CD4-positive, alpha-beta T cell treated with Interleukin-15 for 4 hours (primary cell): ENCODE results near the gene ZBTB20.
"Not testable (repeated sequence)": the region's sequence is repeated elsewhere in the genome, so short reads cannot be mapped to it uniquely, and the experiment has no call there.

Experiments used
- DNase-seq: peaks from one replicate; pipeline ENCODE4 v3.0.0-alpha.2; 2020; ENCODE audit warnings: low spot score

The ZBTB20 gene

GRCh38 chr3:115146418-115147328, at the start of gene ZBTB20:
Gene ZBTB20, minus strand, starts transcription at chr3:115147288.
- DNase-seq = peak; percentile 65

GRCh38 chr3:115194476-115194875, 47.4 kb upstream of the ZBTB20 start:
- DNase-seq = no peak

DNA sequence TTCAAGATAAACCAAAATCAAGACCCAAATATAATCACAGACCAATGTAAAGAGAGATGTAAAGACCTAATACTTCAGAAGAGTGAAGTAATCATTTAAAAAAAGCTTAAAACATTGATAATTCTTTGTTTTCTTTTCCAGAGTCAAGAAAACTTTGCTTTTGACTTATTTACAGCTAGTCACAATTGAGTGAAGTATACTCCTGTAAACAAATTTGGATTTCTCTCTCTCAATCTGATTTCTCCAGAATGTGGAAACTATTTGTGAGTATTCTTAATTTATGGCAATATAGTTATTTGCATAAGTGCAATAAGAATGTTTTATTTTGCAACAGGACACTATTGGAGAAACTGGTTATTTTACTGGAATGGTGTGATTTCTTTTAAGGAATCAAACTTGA, 43.7 kb upstream of the ZBTB20 start:
- no peak for DNase-seq

DNA sequence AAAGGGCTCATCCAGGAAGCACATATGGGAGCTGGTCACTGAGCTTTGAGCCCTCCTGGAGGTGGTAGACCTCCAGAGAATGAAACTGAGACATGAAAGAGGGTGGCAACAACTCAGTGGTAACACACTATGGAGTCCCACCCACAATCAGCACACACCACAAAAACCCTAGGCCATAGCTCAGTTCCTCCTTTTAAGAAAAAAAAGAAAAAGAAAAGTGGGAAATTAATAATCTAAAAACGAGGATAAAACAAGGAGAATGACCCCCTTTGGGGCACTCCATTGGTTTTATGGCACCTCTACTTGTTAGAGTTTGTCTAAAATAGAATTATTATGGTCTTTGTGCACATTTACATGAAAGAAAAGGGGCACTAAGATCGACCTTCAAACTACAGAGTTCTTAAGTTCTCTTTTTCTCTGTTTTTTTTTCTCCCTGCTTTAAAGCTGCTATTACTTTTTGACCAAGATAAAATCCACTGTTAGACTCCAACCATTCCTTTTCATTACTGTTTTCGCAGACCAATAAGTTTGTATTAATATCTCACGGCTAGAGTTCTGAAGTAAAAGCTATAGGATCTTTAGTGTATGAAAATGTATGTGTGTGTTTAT, 40.2 kb upstream of the ZBTB20 start:
- no peak for DNase-seq

DNA sequence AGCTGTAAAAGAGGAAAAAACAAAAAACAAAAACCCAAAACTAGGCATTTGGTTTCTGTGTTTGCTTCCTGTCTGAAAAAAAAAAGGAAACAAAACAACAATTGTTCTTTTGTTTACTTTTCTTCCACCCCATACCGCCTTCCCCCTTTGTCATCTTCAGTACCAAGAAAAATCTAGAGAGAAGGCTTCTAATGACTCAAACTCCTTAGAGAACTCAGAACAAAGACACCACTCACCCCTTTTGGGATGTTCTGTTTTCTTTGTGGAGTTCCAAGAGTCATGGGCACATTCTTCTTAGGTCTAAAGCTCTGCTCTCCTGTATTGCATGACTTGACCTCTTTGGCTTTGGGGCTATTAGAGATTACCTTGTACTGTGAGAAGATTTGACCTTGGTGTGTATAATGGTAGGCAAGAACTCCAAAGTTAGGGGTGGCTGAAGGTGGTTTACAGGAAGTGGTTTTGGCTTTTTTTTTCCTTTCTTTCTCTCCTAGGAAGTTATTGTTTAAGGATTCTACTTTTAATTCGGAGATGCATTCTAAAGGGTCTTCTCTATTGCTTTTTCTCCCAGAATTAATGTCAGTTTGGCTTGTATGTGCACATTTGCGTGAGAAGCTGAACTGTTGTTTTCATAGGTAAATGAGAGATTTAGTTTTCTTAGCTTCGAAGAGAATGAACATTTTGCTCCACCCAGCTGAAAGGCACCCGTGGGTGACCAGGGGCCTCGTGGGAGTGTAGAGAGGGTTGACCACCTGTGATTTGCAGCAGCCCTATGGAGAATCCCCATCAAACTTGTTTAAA, 39.5 kb upstream of the ZBTB20 start:
- DNase-seq = no peak

GRCh38 chr3:115184859-115185572, 37.9 kb upstream of the ZBTB20 start:
- DNase-seq = not testable (repeated sequence)

DNA sequence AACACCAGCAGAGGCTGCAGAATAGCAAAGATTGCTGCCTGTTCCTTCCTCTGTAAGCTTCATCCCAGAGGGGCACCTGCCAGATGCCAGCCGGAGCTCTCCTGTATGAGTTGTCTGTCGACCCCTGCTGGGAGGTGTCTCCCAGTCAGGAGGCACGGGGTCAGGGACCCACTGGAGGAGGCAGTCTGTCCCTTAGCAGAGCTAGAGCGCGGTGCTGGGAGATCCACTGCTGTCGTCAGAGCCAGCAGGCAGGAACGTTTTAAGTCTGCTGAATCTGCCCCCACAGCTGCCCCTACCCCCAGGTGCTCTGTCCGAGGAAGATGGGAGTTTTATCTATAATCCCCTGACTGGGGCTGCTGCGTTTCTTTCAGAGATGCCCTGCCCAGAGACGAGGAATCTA, 31.8 kb upstream of the ZBTB20 start:
- DNase-seq = not testable (repeated sequence)

GRCh38 chr3:115169808-115170207, 22.7 kb upstream of the ZBTB20 start:
- DNase-seq = no peak

DNA sequence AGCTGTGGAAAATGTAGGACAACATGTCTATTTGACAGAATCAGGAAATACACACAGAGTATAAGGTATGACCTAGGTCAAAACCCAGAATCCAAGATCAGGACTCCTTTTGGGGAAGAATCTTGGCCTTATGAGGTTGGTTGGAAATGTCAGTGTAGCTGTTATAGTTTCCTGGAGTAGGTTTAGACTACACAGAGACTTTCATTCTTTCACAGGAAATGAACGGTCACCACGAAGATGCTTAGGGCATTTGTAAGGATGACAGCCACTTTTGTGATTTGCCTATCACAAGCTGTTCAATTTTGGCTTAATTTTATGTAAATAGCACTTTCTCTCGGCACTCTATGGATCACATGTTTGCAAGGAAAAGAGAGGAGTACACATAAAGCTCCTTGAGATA, 18.6 kb upstream of the ZBTB20 start:
- no peak for DNase-seq

- DNase-seq = peak; percentile 37
Measured at GRCh38 chr3:115165266-115165665, 18.2 kb upstream of the ZBTB20 start.

GRCh38 chr3:115164374-115165221, 17.5 kb upstream of the ZBTB20 start:
- peak; percentile 16 for DNase-seq

GRCh38 chr3:115162759-115163158, 15.7 kb upstream of the ZBTB20 start:
- no peak for DNase-seq

DNA sequence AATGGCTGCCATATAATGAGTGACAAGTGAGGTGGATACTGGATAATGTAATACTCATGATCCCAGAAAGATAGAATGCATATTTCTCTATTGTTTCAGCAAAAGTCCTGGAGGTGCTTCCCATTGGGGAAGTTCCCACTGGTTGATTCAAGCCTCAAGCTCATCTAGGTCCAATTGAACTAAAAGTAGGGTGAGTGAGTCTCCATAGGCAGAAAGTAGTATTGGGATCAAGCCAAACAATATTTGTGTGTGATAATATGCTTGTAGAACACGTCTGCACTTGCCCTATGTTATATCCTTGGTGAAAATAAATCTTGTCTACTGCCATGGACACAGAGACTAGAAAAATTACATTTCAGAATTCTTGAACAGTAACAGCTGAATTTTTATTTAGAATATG, 14.8 kb upstream of the ZBTB20 start:
- no peak for DNase-seq

GRCh38 chr3:115161168-115161834, 14.2 kb upstream of the ZBTB20 start:
- no peak for DNase-seq

DNA sequence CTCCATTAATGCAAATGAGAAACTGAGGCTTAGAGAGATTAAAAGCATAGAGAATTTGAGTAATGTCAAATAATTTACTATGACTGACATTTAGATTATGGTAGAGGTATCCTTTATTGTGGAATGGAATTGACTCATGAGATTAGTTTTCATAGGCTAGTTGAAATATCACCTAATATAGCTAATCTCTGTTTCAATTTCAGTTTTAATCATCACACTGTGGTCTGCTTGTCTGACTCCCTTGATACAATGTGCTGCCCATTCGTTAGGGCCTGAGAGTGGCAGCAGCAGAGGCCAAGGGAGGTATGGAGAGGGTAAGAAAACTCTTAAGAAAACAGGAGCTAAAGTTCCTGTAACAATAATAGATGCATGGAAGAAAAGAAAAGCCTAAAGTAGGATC, 13.2 kb upstream of the ZBTB20 start:
- no peak for DNase-seq

DNA sequence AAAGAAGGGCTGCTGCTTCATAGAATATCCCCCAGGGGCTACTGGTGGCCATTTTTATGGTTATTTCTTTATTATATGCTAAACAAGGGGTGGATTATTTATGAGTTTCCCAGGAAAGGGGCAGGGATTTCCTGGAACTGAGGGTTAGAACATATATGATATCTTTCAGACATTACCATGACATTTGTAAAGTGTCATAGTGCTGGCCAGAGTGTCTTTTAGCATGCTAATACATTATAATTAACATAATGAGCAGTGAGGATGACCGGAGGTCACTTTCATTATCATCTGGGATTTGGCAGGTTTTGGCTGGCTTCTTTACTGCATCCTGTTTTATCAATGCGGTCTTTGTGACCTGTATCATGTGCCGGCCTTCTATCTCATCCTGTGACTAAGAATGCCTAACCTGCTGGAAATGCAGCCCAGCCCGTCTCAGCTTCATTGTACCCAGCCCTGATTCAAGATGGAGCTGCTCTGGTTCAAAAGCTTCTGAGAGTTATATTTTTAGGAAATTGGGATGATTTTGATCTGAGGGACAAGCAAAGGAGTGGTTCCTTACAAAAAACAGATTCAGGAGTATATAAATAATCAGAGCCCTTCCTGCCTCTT, 9.1 kb upstream of the ZBTB20 start:
- DNase-seq = no peak

GRCh38 chr3:115154611-115155010, 7.5 kb upstream of the ZBTB20 start:
- DNase-seq = no peak

GRCh38 chr3:115151921-115152320, 4.8 kb upstream of the ZBTB20 start:
- DNase-seq = no peak

GRCh38 chr3:115148142-115148790, 1.2 kb upstream of the ZBTB20 start:
- DNase-seq = no peak
